ENCODE measurements around the gene TTLL5.

Gene TTLL5

GRCh38 chr14:75702122-75702521, 41.1 kb downstream of the TTLL5 start:
- DNase-seq: no peak

GRCh38 chr14:75702616-75703261, 41.7 kb downstream of the TTLL5 start:
- DNase-seq: no peak

GRCh38 chr14:75703467-75703866, 42.4 kb downstream of the TTLL5 start:
- no peak for DNase-seq

GRCh38 chr14:75705014-75705413, 44.0 kb downstream of the TTLL5 start:
- DNase-seq: no peak

- peak; percentile 27 for DNase-seq
These were observed 48.3 kb downstream of the TTLL5 start for GRCh38 chr14:75709207-75709812.

- DNase-seq: no peak
These were observed 50.2 kb downstream of the TTLL5 start for GRCh38 chr14:75711105-75711795.

GRCh38 chr14:75711796-75712211, 50.8 kb downstream of the TTLL5 start:
- DNase-seq: no peak

GRCh38 chr14:75714991-75715390, 53.9 kb downstream of the TTLL5 start:
- DNase-seq: no peak

GRCh38 chr14:75715926-75716780, 55.1 kb downstream of the TTLL5 start:
- DNase-seq: no peak

- no peak for DNase-seq
These were observed 56.7 kb downstream of the TTLL5 start for GRCh38 chr14:75717729-75718128.

GRCh38 chr14:75718199-75718598, 57.2 kb downstream of the TTLL5 start:
- no peak for DNase-seq

GRCh38 chr14:75720116-75720515, 59.1 kb downstream of the TTLL5 start:
- no peak for DNase-seq

- no peak for DNase-seq
These were observed 59.9 kb downstream of the TTLL5 start for GRCh38 chr14:75720842-75721498.

GRCh38 chr14:75723716-75724115, 62.7 kb downstream of the TTLL5 start:
- DNase-seq: no peak

GRCh38 chr14:75724414-75725204, 63.6 kb downstream of the TTLL5 start:
- no peak for DNase-seq

- no peak for DNase-seq
These were observed 64.4 kb downstream of the TTLL5 start for GRCh38 chr14:75725481-75725880.

- no peak for DNase-seq
These were observed 65.3 kb downstream of the TTLL5 start for GRCh38 chr14:75726321-75726720.

GRCh38 chr14:75727124-75727523, 66.1 kb downstream of the TTLL5 start:
- no peak for DNase-seq

- DNase-seq: no peak
These were observed 71.8 kb downstream of the TTLL5 start for GRCh38 chr14:75732888-75733287.

- no peak for DNase-seq
These were observed 73.8 kb downstream of the TTLL5 start for GRCh38 chr14:75734854-75735253.

GRCh38 chr14:75736845-75737485, 75.9 kb downstream of the TTLL5 start:
- no peak for DNase-seq
